Neural crest cell (in vitro differentiated cells): ENCODE results near the gene GDF9. TPM values are rescaled to one million over a fixed set of nuclear protein-coding genes. Genes with fewer than 3 reads are reported as not detected.
A peak's percentile ranks its signal among the peaks of the same experiment; 100 is the strongest.

Experiments used
- DNase-seq: peaks from one replicate; pipeline ENCODE4 v3.0.0; 2021; ENCODE audit warnings: low read depth, mixed read lengths, low spot score
- H3K27ac Mint-ChIP-seq: one replicate; pipeline ENCODE4 v1.8.0; 2021; ENCODE audit warnings: mild to moderate bottlenecking, mixed read lengths; ENCODE audit not compliant: unreplicated experiment
- H3K27me3 Mint-ChIP-seq: 2 replicates; pipeline ENCODE4 v1.8.0; 2021; ENCODE audit warnings: low read depth, mild to moderate bottlenecking, mixed read lengths
- H3K36me3 Mint-ChIP-seq: 2 replicates; pipeline ENCODE4 v1.8.0; 2021; ENCODE audit warnings: low read depth, mild to moderate bottlenecking, mixed read lengths
- H3K4me1 Mint-ChIP-seq: 2 replicates; pipeline ENCODE4 v1.8.0; 2021; ENCODE audit warnings: mixed read lengths
- H3K4me3 Mint-ChIP-seq: one replicate; pipeline ENCODE4 v1.8.0; 2021; ENCODE audit warnings: mild to moderate bottlenecking, mixed read lengths
- H3K9me3 Mint-ChIP-seq: 2 replicates; pipeline ENCODE4 v1.8.0; 2021; ENCODE audit warnings: mixed read lengths
- total RNA-seq: library from RNA; stranded (reverse); gene quantifications from 2 replicates; pipeline ENCODE4 v1.2.1, GENCODE V29; 2021
- TF ChIP-seq, protein P1 (sequence below): fragments of 200-600 bp; sonication (generic); conservative IDR thresholded peaks from 2 replicates; pipeline ENCODE4 v1.5.0; 2021; ENCODE audit warnings: antibody characterized with exemption, mild to moderate bottlenecking

GDF9 gene
- total RNA-seq, 1 donor from 2014 or later = 0.49 TPM

DNA sequence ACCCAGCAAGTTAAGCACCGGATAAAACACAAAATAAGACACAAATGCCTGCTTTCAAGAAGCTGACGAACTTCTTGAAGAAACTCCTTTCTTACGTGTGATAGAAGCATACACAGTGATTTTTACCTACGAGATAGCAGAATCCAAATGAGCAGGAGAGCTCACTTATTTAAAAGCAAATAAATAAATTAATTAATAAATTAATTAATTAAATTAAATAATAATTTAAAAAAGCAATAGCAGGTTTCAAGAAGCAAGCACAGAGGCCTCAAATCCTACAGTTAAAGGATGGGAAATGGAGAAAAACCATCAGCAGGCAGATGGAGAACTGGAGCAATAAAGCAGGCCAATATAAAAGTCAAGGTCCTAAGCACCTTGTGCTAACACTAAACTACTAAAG lies 24.5 kb upstream of the GDF9 start:
- Mint-ChIP-seq H3K27ac (peak overlapping the region; percentile 13), H3K4me3 (no peak overlapping the region), H3K27me3 (no peaks in the 10 kb centered on the region), H3K9me3 (no peaks in the 10 kb centered on the region), H3K36me3 (peaks cover 16% of the 10 kb centered on the region), H3K4me1 (peaks cover 5% of the 10 kb centered on the region)
- DNase-seq = no peak
- TF ChIP-seq, protein P1, sequence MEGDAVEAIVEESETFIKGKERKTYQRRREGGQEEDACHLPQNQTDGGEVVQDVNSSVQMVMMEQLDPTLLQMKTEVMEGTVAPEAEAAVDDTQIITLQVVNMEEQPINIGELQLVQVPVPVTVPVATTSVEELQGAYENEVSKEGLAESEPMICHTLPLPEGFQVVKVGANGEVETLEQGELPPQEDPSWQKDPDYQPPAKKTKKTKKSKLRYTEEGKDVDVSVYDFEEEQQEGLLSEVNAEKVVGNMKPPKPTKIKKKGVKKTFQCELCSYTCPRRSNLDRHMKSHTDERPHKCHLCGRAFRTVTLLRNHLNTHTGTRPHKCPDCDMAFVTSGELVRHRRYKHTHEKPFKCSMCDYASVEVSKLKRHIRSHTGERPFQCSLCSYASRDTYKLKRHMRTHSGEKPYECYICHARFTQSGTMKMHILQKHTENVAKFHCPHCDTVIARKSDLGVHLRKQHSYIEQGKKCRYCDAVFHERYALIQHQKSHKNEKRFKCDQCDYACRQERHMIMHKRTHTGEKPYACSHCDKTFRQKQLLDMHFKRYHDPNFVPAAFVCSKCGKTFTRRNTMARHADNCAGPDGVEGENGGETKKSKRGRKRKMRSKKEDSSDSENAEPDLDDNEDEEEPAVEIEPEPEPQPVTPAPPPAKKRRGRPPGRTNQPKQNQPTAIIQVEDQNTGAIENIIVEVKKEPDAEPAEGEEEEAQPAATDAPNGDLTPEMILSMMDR = no peak

DNA sequence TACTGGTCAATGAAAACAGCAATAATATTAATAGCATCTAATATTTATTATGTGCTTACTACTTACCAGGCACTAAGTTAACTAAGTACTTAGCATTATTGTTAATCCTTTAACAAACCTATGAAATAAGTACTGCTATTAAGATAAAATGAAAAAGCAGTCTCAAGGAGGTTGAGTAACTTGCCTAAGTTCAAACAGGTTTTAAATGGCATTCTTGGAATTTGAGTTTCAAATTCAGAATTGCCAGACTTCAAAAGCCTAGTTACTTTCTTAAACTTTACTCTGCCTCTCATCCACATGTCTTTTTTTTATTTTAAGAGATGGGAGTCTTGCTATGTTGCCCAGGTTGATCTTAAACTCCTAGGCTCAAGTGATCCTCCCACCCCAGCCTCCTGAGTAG lies 23.2 kb upstream of the GDF9 start:
- H3K9me3 Mint-ChIP-seq = no peaks in the 10 kb centered on the region
- DNase-seq = no peak
- TF ChIP-seq, protein P1 = no peak
- no peak overlapping the region for H3K4me3 Mint-ChIP-seq
- peaks cover 14% of the 10 kb centered on the region for H3K4me1 Mint-ChIP-seq
- H3K27me3 Mint-ChIP-seq = no peaks in the 10 kb centered on the region
- peaks cover 18% of the 10 kb centered on the region for H3K36me3 Mint-ChIP-seq
- H3K27ac Mint-ChIP-seq = peak overlapping the region; percentile 12

DNA sequence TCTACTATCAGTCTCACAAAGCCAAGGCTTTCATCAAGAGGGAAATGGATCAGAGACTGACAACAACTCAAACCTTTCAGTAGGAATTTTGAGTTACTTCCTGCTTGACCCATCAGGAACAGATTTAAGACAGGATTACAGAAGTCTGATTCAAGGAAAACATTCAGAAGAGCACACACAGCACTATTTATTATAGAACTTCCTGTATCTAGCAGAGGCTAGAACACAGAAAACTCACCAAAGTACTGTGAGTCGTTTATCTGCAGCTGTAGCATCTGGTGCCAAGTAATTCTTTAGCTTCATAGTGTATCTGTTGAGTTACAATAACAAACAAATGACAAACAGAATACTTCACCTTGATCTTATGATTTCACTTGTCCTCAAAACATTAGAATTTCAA lies 21.0 kb upstream of the GDF9 start:
- no peak overlapping the region for H3K27ac Mint-ChIP-seq
- DNase-seq = no peak
- no peaks in the 10 kb centered on the region for H3K27me3 Mint-ChIP-seq
- TF ChIP-seq, protein P1 = no peak
- H3K9me3 Mint-ChIP-seq = no peaks in the 10 kb centered on the region
- peaks cover 17% of the 10 kb centered on the region for H3K36me3 Mint-ChIP-seq
- H3K4me3 Mint-ChIP-seq = no peak overlapping the region
- peaks cover 18% of the 10 kb centered on the region for H3K4me1 Mint-ChIP-seq

DNA sequence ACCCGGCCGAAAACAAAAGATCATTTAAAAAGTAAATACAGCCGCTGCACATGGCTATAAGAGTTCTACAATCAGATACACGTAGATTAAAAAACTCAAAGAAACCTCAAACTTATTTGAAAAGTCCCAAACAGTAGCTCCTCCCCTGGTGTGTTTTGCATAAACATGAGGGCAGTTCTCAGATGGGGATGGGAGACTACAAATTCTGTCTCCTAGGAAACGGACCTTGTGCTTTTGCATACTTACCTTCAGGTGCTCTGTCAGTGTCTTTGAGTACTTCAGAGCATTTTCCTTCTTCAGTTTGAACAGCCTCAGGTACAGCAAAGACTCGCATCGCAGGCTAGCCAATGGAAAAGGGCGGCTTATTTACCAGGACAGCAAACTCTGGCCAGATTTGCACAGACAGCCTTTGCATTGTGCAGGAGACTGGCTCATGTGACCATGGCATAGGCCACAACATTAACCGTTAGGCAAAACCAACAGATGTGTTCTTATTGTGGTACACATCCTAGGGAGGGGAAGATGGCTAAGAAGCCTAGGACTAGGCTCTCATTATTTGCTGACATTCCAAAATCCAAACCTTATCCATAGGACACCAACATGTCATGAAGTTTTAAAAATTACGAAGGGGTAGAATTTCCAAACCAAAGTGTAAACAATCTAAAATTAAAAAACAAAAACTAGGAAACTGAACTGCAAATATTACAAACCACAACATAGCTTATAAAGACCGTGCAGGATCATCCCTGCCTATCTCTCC lies 20.0 kb upstream of the GDF9 start:
- Mint-ChIP-seq H3K27me3 (no peaks in the 10 kb centered on the region), H3K27ac (no peak overlapping the region), H3K4me1 (peaks cover 18% of the 10 kb centered on the region), H3K4me3 (no peak overlapping the region), H3K36me3 (peaks cover 17% of the 10 kb centered on the region), H3K9me3 (no peaks in the 10 kb centered on the region)
- DNase-seq = no peak
- TF ChIP-seq, protein P1 = no peak

DNA sequence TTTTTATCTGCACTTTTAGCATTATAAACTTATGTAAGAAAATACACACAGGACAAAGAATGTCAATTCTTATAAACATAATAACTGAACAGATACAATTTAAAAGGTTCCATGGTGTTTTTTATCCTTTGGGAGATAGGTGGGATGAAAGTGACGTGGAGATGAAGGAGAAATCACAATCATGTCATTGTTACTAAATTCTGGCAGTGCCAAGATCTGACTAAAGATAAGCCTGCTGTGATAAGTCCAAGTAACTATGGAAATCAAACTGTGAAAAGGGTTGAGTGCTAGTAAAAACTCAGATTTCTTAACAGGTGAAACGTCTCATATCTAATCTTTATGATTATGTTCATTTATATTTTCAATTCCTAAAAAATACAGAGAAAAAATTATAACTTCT lies 18.3 kb upstream of the GDF9 start:
- no peak for DNase-seq
- H3K9me3 Mint-ChIP-seq = no peaks in the 10 kb centered on the region
- peaks cover 17% of the 10 kb centered on the region for H3K36me3 Mint-ChIP-seq
- H3K27ac Mint-ChIP-seq = no peak overlapping the region
- H3K27me3 Mint-ChIP-seq = no peaks in the 10 kb centered on the region
- TF ChIP-seq, protein P1 = no peak
- H3K4me3 Mint-ChIP-seq = no peak overlapping the region
- peaks cover 18% of the 10 kb centered on the region for H3K4me1 Mint-ChIP-seq
